GM20000 (cell line): Measurements from ENCODE around the gene PRKAG2.

Experiments used
- DNase-seq: peaks from one replicate; pipeline ENCODE4 v3.0.0; 2012; ENCODE audit warnings: low spot score
- TF ChIP-seq, protein P1 (sequence below): IDR thresholded peaks from 2 replicates; pipeline ENCODE4 v1.5.1; 2012; ENCODE audit warnings: mild to moderate bottlenecking, control low read depth; ENCODE audit errors: extremely low read depth, missing control alignments

The PRKAG2 gene

DNA sequence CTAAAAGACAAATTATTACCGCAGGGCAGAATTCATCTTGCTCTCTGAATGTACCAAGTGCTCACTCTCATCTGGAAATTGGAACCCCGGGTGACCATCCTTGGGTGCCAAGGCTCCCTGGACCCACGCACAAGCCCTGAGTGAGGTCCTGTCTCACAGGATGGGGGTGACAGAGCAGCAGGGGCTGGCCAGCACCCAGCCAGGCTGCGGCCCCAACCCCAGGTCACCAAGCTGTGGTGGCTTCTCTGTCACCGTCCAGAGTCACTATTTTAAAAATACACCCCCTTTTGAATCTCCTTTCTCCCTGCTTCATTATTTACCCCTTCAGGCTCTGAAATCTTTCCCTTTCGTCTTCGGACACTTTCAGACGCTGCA is 148.6 kb downstream of the PRKAG2 start:
- no peak for DNase-seq
- TF ChIP-seq, protein P1, sequence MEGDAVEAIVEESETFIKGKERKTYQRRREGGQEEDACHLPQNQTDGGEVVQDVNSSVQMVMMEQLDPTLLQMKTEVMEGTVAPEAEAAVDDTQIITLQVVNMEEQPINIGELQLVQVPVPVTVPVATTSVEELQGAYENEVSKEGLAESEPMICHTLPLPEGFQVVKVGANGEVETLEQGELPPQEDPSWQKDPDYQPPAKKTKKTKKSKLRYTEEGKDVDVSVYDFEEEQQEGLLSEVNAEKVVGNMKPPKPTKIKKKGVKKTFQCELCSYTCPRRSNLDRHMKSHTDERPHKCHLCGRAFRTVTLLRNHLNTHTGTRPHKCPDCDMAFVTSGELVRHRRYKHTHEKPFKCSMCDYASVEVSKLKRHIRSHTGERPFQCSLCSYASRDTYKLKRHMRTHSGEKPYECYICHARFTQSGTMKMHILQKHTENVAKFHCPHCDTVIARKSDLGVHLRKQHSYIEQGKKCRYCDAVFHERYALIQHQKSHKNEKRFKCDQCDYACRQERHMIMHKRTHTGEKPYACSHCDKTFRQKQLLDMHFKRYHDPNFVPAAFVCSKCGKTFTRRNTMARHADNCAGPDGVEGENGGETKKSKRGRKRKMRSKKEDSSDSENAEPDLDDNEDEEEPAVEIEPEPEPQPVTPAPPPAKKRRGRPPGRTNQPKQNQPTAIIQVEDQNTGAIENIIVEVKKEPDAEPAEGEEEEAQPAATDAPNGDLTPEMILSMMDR: no peak

DNA sequence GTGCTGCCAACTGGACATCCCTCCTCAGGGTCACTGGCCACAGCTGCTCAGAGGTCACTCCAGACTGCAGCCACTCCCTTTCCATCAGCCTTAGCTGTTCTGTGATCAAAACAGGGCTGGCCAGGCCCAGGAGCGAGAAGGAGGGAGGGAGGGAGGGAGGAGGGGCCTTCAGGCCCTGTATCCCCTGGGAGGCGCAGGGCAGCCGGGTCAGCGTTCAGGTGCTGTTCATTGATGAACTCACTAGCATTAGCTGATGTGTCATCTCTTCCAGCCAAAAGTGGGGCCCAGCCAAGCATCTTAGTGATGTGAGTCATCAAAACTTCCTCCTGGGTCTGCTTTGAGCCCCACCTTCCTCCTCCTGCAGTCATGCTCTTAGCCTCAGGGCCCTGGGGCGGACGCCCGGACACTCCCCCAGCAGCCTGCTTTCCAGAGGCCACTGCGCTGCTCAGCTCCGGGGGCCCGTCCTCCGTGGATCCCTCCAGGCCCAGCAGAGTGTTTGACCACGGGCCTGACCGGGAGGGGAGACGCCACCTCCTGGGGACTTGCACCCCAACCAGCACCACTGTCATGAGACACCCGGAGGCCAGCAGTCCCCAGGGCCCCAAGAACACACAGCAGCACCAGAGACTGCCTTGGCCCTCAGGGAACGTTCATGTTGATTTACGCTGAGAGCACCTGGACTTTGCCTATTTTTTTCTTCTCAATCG is 149.2 kb downstream of the PRKAG2 start:
- TF ChIP-seq, protein P1: no peak
- peak; percentile 41 for DNase-seq

DNA sequence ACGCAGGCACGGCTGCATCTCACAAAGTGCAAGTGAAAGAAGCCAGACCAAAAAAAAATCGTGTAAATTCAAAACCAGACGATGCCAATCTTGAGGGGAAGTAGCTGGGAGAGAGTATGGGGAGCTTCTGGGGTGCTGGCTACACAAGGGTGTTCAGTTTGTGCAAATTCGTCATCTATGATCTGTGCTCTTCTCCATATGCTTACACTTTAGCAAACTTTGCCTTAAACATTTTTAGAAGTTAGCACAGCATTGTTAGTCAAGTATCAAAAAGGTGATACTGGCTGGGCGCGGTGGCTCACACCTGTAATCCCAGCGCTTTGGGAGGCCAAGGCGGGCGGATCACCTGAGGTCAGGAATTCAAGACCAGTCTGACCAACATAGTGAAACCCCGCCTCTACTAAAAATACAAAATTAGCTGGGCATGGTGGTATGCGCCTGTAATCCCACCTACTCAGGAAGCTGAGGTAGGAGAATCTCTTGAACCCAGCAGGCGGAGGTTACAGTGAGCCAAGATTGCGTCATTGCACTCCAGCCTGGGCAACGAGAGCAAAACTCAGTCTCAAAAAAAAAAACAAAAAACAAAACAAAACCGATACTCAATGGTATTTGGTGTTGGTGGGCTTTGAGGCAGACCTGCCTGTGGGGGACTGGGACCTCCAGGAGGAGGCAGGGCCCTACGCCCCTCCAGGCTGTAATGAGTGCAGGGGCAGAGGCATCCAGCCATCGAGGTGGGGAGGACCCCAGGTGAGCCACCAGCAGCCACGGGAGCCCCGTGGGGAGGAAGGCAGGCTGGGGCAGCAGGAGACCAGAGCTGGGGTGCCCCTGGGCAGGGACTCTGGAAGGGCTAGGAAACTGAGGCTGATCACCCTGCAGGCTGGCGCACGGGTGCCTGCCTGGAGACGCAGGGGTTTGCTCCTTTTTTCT is 150.0 kb downstream of the PRKAG2 start:
- no peak for DNase-seq
- TF ChIP-seq, protein P1: no peak

DNA sequence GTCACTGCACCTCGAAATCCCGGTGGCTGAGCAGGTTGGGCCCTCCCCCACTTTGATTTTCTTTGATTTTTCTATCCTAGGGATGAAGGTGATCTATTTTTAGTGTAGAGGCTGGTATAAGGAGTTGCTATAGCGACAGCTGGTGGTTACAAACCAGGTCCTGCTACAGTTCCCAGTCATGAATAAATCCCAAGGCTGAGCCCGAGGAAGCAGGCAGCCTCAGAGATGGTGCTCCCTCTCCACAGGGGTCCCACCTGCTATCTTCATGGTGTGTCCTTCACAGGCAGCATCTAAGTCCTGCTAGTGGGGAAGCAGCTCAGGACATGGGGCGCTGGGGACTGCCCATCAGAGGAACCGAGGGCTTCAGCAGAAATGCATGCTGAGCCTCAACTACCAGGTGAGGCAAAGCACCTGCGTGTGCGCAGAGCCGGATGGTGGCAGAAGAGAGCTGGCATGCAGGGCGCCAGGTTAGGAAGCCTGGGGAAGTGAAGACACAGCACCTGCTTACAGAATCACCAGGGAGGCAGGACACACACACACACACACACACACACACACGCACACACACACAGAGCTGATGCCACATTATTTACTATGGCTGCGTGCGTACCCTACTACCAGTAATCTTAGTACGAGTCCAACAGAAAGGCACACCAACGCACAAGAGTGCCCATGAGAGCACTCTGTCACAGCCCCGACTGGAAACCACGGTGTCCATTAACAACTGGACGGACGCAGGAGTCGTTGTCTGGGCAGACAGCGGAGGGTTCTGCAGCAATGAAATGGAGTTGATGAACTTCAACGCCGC is 150.9 kb downstream of the PRKAG2 start:
- TF ChIP-seq, protein P1: no peak
- no peak for DNase-seq

DNA sequence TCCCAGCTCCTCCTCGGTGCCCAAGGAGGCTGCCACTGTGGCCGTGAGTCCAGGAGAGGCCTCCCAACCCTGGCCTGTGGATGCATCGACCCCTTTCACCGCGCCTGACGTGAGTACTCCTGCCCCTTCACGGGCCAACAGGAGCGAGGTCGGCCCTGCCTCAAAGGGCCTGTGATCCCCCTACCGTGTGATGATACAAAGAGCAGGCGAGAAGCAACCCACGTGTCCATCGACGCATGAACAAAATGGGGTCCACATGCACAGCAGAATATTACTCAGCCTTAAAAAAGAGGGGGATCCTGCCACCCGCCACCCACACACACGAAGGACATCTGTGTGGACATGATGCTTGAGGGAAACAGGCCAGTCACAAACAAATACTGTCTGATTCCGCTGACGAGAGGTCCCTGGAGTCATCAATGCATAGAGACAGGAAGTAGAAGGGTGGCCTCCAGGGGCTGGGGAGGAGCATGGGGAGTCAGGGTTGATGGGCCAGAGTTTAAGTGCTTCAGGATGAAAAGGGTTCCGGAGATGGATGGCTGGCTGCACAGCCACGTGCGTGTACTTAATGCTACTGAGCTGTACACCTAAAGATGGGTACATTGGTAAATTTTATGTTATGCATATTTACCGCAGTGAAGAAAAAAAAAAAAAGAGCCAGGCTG is 151.9 kb downstream of the PRKAG2 start:
- DNase-seq: no peak
- TF ChIP-seq, protein P1: no peak

DNA sequence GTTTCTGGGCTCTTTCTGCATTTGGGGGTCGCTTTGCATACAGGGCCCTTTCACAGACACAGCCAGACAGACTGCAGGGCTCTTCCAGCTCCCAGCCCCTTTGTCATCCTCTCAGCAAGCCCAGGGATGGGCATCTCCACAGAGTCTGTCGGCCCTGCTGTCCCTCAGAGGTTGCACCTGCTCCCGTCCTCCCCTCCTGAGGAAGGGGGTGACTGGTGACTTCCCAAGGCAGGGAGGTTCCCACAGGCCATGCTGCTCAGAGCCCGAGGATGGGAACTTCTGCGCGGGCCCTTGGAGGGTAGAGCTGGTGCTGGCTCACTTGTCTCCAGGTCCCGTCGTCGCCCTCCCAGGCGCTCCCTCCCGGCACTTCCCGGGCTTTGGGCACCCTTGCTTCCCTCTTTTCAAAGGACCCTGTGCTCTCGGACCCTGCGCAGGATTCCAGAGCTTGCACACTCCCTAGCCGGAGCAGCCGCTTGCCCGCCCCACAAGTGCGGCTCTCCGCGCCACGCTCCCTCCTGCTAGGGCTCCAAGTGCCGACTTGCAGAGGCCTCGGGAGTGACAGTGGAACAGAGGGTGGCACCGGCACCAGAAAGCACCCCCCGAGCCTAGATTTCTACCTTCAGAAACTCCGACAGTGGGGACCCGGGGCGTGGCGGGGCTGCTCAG is 152.5 kb downstream of the PRKAG2 start:
- DNase-seq: no peak
- TF ChIP-seq, protein P1: no peak
